ENCODE results near the gene ULBP1. TPM values are rescaled to one million over a fixed set of nuclear protein-coding genes. Genes with fewer than 3 reads are reported as not detected.
A peak's percentile ranks its signal among the peaks of the same experiment; 100 is the strongest.
"Not testable (repeated sequence)": the region's sequence is repeated elsewhere in the genome, so short reads cannot be mapped to it uniquely, and the experiment has no call there.

The ULBP1 gene
- total RNA-seq, 2 experiments from 2014 or later: 0.55 to 0.67 TPM

- POLR2A ChIA-PET: no interaction called here
- DNase-seq: no peak
- Mint-ChIP-seq H3K4me1 (peaks cover 31% of the 10 kb centered on the region), H3K27me3 (peaks cover 79% of the 10 kb centered on the region), H3K36me3 (ENCODE audit: low read depth) (peaks cover 7% of the 10 kb centered on the region), H3K4me3 (peak overlapping the region; percentile 75), H3K9me3 (no peaks in the 10 kb centered on the region), H3K27ac (peak overlapping the region; percentile 90)
- CTCF ChIA-PET: no interaction called here
Observed at GRCh38 chr6:149962461-149963211, 1.1 kb upstream of the ULBP1 start.

- H3K36me3 Mint-ChIP-seq (ENCODE audit: low read depth): peaks cover 7% of the 10 kb centered on the region
- POLR2A ChIA-PET: no interaction called here
- H3K9me3 Mint-ChIP-seq: no peaks in the 10 kb centered on the region
- H3K4me3 Mint-ChIP-seq: peak overlapping the region; percentile 75
- H3K4me1 Mint-ChIP-seq: peaks cover 31% of the 10 kb centered on the region
- CTCF ChIA-PET: no interaction called here
- peak; percentile 57 for DNase-seq
- peaks cover 79% of the 10 kb centered on the region for H3K27me3 Mint-ChIP-seq
- H3K27ac Mint-ChIP-seq: peak overlapping the region; percentile 90
Observed at GRCh38 chr6:149963212-149963461, 606 bp upstream of the ULBP1 start.

- Mint-ChIP-seq H3K4me3 (peak overlapping the region; percentile 75), H3K36me3 (ENCODE audit: low read depth) (peaks cover 7% of the 10 kb centered on the region), H3K4me1 (peaks cover 31% of the 10 kb centered on the region), H3K27me3 (peaks cover 80% of the 10 kb centered on the region), H3K9me3 (no peaks in the 10 kb centered on the region), H3K27ac (peak overlapping the region; percentile 90)
- DNase-seq: peak; percentile 22
- ChIA-PET CTCF (no interaction called here), POLR2A (no interaction called here)
Observed at GRCh38 chr6:149964308-149965193, 808 bp downstream of the ULBP1 start.

- ChIA-PET POLR2A (no interaction called here), CTCF (no interaction called here)
- Mint-ChIP-seq H3K27ac (peak overlapping the region; percentile 90), H3K4me3 (peak overlapping the region; percentile 75), H3K9me3 (no peaks in the 10 kb centered on the region), H3K4me1 (peaks cover 31% of the 10 kb centered on the region), H3K27me3 (peaks cover 79% of the 10 kb centered on the region), H3K36me3 (ENCODE audit: low read depth) (peaks cover 7% of the 10 kb centered on the region)
- DNase-seq: peak; percentile 30
Observed at GRCh38 chr6:149965194-149966020, 1.7 kb downstream of the ULBP1 start.

DNA sequence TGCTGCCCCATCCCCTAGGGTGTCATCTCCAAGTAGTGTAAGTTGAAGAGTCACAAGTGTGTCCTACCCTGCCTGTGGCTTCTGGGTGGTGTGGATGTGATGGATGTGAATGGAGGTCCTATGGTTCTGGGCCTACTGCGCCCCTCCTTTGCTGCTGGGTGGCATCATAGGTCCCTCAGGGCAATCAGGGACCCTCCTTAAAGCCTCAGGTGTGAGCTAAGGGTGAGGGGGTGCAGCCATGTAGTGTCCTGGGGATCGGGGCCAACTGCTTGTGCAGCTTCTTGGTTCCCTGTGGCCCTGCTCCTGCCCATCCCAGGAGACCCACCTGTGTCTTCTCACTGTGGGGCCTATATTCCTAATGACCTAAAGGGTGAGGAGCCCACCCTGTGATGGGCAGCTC, 2.6 kb downstream of the ULBP1 start:
- H3K4me1 Mint-ChIP-seq: peaks cover 31% of the 10 kb centered on the region

GRCh38 chr6:149967591-149967990, 3.8 kb downstream of the ULBP1 start:
- DNase-seq: no peak
- Mint-ChIP-seq H3K27me3 (peaks cover 73% of the 10 kb centered on the region), H3K4me3 (no peak overlapping the region), H3K4me1 (peaks cover 29% of the 10 kb centered on the region), H3K27ac (no peak overlapping the region), H3K9me3 (no peaks in the 10 kb centered on the region), H3K36me3 (ENCODE audit: low read depth) (peaks cover 7% of the 10 kb centered on the region)
- POLR2A ChIA-PET: no interaction called here
- CTCF ChIA-PET: no interaction called here

More for the DNA sequence above, 2.6 kb downstream of the ULBP1 start:
- H3K27ac Mint-ChIP-seq; H3K9me3 Mint-ChIP-seq; CTCF ChIA-PET; POLR2A ChIA-PET; H3K36me3 Mint-ChIP-seq (ENCODE audit: low read depth); H3K4me3 Mint-ChIP-seq; DNase-seq: not testable (repeated sequence)
- peaks cover 74% of the 10 kb centered on the region for H3K27me3 Mint-ChIP-seq

DNA sequence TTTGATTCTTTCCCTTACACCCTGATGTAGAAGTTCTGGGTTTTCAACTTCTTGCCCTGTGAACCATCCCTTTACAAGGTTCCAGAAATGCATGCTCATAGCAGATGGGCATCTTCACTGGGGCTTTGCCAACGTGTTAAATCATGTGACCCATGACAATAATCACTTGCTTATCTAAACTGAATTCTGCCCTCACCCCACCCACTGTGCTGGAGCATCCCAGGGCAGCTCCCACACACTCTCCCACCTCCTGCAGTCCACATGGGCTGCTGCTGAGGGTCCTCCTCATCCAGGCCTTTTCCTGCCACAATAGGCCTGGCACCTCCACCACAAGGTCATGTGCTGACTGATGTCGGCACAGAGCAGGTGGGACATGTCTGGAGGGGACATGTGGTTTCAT, 4.3 kb downstream of the ULBP1 start:
- POLR2A ChIA-PET; CTCF ChIA-PET; DNase-seq; H3K4me3 Mint-ChIP-seq; H3K27ac Mint-ChIP-seq; H3K36me3 Mint-ChIP-seq (ENCODE audit: low read depth); H3K9me3 Mint-ChIP-seq: not testable (repeated sequence)
- Mint-ChIP-seq H3K4me1 (peaks cover 27% of the 10 kb centered on the region), H3K27me3 (peaks cover 75% of the 10 kb centered on the region)

- Mint-ChIP-seq H3K4me1 (peaks cover 18% of the 10 kb centered on the region), H3K27me3 (peaks cover 69% of the 10 kb centered on the region)
- DNase-seq; H3K4me3 Mint-ChIP-seq; H3K27ac Mint-ChIP-seq; POLR2A ChIA-PET; H3K9me3 Mint-ChIP-seq; H3K36me3 Mint-ChIP-seq (ENCODE audit: low read depth): not testable (repeated sequence)
- CTCF ChIA-PET: interaction anchor here (0.6 kb wide), 1 partner anchor 171 kb away, joined by 3 read pairs; no protein-coding TSS in a partner anchor
Observed at GRCh38 chr6:149968909-149969308, 5.2 kb downstream of the ULBP1 start.

GRCh38 chr6:149969635-149970034, 5.9 kb downstream of the ULBP1 start:
- CTCF ChIA-PET: interaction anchor here (1.5 kb wide), 1 partner anchor 47 kb away, joined by 5 read pairs; no protein-coding TSS in a partner anchor
- peaks cover 69% of the 10 kb centered on the region for H3K27me3 Mint-ChIP-seq

GRCh38 chr6:149974394-149974793, 10.7 kb downstream of the ULBP1 start:
- DNase-seq; H3K4me3 Mint-ChIP-seq; H3K36me3 Mint-ChIP-seq (ENCODE audit: low read depth); H3K27ac Mint-ChIP-seq; CTCF ChIA-PET; H3K9me3 Mint-ChIP-seq; POLR2A ChIA-PET; H3K4me1 Mint-ChIP-seq: not testable (repeated sequence)
- peaks cover 70% of the 10 kb centered on the region for H3K27me3 Mint-ChIP-seq

More at GRCh38 chr6:149969635-149970034, 5.9 kb downstream of the ULBP1 start:
- peaks cover 18% of the 10 kb centered on the region for H3K4me1 Mint-ChIP-seq
- H3K27ac Mint-ChIP-seq: no peak overlapping the region
- H3K9me3 Mint-ChIP-seq: no peaks in the 10 kb centered on the region
- peaks cover 4% of the 10 kb centered on the region for H3K36me3 Mint-ChIP-seq (ENCODE audit: low read depth)
- POLR2A ChIA-PET: no interaction called here
- H3K4me3 Mint-ChIP-seq: no peak overlapping the region
- DNase-seq: no peak

GRCh38 chr6:149974825-149975224, 11.1 kb downstream of the ULBP1 start:
- POLR2A ChIA-PET: no interaction called here

GRCh38 chr6:149975400-149975799, 11.7 kb downstream of the ULBP1 start:
- Mint-ChIP-seq H3K36me3 (ENCODE audit: low read depth) (no peaks in the 10 kb centered on the region), H3K4me1 (peaks cover 5% of the 10 kb centered on the region), H3K27me3 (peaks cover 66% of the 10 kb centered on the region), H3K9me3 (no peaks in the 10 kb centered on the region), H3K4me3 (no peak overlapping the region), H3K27ac (no peak overlapping the region)
- no peak for DNase-seq
- CTCF ChIA-PET: no interaction called here
- POLR2A ChIA-PET: no interaction called here

More at GRCh38 chr6:149974825-149975224, 11.1 kb downstream of the ULBP1 start:
- no peak for DNase-seq
- Mint-ChIP-seq H3K36me3 (ENCODE audit: low read depth) (no peaks in the 10 kb centered on the region), H3K4me1 (peaks cover 5% of the 10 kb centered on the region), H3K4me3 (no peak overlapping the region), H3K27ac (no peak overlapping the region), H3K9me3 (no peaks in the 10 kb centered on the region), H3K27me3 (peaks cover 69% of the 10 kb centered on the region)
- CTCF ChIA-PET: no interaction called here

DNA sequence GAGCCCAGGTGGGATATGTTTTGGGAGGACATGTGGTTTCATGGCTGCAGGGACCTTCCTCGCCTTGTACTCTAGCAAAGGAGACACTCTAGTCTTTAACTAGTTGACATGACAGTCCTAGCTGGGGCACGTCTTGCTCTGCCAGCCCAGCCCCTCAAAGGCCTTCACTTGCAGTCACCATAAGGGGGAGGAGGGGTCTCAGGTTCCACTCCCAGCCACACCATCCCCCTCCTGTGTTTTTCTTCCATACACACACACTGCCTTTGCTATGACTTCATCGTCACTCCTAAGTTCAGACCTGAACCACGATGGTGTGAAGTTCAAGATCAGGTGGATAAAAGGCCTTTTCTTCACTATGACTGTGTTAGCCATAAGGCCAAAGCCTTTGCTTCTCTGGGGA, 13.5 kb downstream of the ULBP1 start:
- H3K27ac Mint-ChIP-seq: no peak overlapping the region

More for the DNA sequence above, 13.5 kb downstream of the ULBP1 start:
- Mint-ChIP-seq H3K4me3 (no peak overlapping the region), H3K27me3 (peaks cover 76% of the 10 kb centered on the region), H3K36me3 (ENCODE audit: low read depth) (no peaks in the 10 kb centered on the region), H3K4me1 (peaks cover 12% of the 10 kb centered on the region), H3K9me3 (no peaks in the 10 kb centered on the region)
- ChIA-PET POLR2A (no interaction called here), CTCF (no interaction called here)
- no peak for DNase-seq
